Stimulated activated CD4-positive, alpha-beta T cell treated with anti-CD3 and anti-CD28 coated beads, TNF-alpha, amount 100 ng/mL, for 4 hours (primary cell): ENCODE results near the gene KIF3B.
A peak's percentile ranks its signal among the peaks of the same experiment; 100 is the strongest.
"Not testable (repeated sequence)": the region's sequence is repeated elsewhere in the genome, so short reads cannot be mapped to it uniquely, and the experiment has no call there.

ENCODE experiments used
- DNase-seq, 3 experiments: peaks; one replicate each; pipeline ENCODE4 v3.0.0-alpha.2; 2020; ENCODE audit warnings: low read depth in 3 of 3

The KIF3B gene

DNA sequence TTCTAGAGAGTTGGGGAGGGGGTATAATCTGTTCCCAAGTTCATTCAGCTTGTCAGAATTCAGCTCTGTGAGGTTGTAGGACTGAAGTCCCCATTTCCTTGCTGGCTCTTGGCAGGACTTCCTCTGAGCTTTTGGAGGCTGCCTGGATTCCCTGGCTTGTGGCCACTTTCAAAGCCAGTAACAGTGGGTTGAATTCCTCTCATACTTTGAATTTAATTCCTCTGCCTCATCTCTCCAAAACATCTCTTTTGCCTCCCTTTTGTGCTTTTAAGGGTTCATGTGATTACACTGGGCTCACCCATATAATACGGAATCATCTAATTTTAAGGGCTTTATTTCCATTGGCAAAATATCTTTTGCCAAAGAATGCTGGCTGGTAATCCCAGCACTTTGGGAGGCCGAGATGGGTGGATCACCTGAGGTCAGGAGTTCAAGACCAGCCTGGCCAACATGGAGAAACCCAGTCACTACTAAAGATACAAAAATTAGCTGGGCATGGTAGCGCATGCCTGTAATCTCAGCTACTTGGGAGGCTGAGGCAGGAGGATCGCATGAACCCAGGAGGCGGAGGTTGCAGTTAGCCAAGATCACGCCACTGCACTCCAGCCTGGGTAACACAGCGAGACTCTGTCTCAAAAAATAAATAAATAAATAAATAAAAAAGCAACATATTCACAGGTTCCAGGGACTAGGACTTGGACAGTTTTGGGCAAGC is 78.6 kb downstream of the KIF3B start:
- DNase-seq = not testable (repeated sequence)

DNA sequence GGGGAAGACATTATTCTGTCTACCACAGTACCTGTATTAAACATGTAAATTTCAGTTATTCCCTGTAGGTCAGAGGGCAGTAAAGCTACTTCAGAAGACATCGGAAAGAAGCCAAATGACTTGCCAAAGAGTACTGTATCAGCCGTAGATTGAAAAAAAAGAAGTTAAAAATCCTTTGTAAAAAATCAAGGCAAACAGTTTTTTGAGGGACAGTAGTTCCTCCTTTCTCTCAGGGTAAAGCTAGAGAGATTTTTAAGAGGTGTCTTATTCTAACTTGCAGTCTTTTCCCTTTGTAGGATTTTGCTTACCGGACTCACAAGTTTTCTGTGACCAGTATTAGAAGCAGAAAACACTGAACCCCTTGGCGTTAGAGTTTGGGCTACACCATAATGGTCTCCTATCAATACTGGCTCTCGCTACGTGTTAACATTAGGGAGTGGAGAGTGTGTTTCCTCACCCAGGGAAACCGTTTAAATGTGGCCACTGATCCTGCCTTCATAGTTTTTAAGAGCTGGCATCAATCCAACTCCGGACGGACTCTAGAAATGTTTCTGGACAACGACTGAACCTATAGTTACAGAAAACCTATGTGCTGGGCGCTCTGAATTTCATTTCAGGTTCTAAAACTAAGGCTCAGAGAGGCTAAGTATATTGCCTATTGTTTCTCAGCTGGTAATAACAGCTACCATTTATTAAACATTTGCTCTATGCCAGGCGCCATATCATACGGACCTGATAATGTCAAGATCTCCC is 79.3 kb downstream of the KIF3B start:
- DNase-seq = no peak

DNA sequence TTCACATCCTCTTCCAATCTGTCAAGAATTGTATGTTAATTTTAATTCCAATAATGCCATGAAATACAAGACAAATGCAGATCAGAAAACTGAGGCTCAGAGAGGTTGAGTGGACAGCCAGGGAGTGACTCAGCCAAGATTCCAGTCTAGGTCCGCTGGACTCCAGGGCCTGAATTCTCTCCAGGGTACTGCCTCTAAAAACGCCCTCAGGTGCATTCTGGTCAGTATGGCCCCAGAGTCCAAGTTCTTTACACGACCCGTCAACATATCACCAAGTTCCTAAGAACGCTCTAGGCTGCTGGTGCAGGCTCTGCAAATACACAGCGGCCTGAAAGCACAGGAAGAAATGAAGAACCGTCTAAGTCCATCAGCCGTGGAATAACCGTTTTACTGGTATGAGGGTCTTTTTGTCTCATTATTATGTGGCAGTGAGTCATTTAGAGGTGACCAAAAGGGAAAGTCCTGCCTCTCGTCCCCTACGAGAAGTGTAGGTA is 80.0 kb downstream of the KIF3B start:
- DNase-seq = no peak

DNA sequence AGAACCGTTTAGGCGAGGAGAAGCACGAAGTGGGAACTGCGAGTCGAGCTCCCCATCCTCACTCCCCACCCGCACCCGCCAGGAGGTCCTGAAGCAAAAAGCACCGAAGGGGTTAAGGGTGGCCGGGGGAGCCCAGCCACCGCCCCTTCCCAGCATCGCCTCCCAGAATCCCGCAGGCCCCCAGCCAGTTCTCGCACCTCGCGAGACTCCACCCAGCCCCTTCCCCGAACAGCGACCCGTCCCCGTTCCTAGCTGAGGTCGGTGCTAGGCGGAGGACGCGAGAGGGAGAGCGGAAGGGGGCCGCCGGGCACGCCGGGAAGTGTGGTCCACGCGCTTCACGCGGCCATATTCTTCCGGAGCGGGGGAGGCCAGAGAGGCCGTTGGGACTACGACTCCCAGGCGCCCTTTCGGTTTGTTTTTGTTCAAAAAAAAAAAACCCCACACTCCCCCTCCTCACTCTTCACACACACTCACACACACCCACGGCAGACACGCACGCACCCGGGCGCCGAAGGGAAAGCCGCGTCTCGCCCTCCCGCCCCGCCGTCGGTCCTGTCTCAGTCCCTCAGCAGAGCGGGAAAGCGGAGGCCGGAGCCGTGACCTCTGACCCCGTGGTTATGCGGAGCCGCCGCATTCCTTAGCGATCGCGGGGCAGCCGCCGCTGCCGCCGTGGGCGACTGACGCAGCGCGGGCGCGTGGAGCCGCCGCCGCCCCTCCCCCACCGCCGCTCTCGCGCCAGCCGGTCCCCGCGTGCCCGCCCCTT is 80.6 kb downstream of the KIF3B start, which contains the start of gene ASXL1:
ASXL1 (plus strand) TSS at position 463 of the 763 bp plus-strand sequence. CDS start 445 bp downstream, outside the sequence.
- DNase-seq = peak; percentile 90 to 93 (median 91)

DNA sequence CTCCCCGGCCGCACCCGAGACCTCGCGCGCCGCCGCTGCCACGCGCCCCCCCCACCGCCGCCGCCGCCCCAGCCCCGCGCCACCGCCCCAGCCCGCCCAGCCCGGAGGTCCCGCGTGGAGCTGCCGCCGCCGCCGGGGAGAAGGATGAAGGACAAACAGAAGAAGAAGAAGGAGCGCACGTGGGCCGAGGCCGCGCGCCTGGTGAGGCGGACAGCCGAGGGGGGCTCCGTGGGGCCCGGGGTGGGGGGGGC is 81.1 kb downstream of the KIF3B start:
- DNase-seq = no peak

DNA sequence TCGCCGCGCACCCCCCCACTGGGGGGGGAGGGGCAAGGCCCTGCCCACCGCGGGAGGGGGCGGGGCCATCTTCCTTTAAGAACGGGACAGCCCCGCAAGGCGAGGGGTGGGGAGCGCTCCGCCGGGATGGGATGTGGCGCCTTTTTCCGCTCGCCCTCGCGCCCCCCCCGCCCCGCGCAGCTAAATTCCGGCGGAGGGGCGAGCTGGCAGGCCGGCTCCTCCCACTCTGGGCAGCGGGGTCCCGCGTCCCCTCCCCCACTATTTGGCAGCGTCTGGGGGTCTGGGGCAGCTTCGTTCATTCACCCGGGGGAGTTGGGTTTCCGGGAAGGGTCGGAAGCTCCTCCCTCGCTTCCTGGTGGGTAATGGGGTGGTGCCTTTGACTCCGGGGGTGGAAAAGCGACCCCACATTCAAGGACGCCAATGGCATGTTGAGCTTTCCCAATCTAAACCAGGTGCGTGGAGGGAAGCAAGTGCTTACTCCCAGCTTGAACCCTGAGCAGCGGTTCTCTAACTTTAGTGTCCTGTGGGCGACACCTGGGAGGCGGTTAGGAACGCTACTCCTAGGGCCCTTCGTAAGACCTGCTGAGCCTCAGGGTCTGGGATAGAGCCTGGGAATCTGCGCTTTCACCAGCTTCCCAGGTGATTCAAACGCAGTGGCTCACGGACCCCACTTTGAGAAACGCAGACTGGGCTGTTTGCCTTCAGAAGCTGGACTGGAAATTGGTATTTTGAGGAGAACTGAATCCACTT is 81.6 kb downstream of the KIF3B start:
- DNase-seq = peak; percentile 64 to 72 (median 69)

DNA sequence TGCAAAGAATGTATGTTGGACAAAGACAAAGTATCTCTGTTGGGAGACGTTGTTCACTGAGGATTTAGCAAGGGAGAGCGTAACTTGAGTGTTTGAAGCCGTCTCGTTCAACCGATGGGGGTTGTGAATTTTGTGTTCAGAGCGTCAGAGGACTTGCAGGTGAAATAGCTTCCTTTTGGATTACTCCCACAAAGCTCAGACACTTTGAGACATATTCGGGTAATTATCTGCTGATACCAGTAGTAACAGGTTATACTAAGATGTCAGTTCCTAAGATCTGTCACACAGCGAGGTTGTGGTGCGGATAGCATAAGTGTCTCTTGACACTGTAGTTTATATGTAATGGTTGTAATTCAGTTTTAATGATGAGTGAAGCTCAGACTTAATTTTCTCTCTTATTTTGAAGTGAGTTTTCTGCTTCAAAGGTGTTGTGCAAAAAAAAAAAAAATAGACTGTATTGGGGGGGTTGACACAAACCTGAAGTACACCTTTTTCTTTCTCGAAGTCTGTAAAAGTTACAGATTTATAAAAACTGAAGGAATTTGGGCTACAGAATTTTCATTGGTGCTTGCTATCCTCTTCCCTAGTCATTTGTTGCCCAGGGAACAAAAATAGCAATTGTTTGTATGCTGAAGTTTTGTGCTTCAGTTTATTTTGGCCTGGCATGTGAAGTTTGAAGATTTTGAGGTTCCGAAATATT is 82.3 kb downstream of the KIF3B start:
- DNase-seq = no peak

DNA sequence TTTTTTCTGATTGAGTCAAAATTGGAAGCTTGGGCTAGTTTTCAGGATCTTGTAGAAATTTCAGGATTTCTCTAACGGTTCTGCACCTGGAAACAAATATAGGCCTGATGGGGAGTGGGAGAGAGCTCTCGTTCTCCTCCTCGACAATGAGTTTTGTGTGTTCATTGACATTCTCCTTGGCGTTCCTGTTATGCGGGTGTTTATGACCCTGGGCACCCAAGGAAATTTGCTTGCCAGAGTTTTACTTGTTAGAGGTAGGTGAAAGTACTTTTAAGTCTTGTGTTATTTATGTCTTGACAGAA is 82.8 kb downstream of the KIF3B start:
- DNase-seq = no peak

DNA sequence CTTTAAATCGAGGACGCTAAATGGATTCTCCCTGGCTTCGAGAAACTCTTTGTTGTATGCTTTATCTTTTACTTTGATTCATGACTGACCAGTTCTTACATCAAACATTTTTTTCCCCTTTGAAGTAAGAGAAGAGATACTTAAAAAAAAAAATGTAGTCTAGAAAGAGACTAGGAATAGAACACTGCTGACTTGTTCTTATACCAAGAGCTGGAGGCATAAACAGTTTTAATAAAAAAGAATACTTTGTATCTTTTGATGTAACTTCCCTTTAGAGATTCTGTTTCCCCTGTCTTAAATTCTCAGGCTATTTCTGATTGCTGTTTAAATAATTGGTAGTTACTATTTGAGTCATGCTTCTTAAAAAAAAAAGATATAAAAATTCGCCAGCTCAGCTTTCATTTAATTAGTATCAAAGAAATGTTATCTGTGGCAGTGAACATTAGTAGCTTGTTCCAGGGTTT is 85.5 kb downstream of the KIF3B start:
- no peak for DNase-seq

DNA sequence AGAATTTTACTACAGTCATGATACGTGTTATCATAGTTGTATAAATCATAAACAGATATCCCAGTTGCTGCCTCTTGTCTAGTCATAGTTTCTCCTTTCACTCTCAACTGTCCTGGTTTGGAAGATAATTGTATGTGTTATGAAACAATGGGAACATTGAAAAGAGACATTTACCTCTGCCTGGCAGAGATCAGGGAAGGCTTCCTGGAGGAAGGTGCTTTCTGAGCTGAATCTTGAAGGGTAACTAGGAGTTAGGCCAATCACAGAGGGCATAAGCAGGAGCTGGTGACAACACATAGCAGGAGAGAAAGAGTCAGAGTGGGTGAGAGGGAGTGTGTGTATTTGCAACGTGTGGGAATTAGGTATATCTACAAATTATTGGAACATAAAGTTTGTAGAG is 86.0 kb downstream of the KIF3B start:
- no peak for DNase-seq

DNA sequence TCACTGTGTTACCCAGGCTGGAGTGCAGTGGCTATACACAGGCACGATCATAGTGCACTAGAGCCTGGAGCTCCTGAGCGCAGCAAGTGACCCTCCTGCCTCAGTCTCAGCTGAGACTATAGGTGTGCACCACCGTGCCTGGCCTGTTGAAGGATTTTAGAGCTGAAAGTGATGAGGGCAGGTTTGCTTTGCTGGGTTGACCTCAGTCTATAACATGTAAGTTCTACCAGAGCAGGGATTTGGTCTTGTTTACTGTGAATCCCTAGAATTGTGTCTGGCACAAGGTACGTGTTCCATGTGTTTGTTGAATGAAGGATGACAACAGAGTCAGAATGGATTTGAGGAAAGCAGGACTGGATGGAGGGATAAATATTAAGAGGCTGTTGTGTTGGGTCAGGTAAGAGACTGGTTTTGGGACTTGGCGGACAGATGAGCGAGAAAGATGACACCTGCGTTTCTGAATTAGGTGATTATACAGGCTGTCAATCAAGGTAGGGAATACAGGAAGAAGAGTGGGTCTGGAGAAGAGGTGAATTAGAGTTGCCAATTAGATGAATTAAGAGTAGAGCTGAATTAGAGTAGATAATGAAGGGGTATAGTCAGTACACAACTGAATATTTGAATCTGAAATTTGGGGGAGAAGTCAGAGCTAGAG is 87.2 kb downstream of the KIF3B start:
- no peak for DNase-seq

DNA sequence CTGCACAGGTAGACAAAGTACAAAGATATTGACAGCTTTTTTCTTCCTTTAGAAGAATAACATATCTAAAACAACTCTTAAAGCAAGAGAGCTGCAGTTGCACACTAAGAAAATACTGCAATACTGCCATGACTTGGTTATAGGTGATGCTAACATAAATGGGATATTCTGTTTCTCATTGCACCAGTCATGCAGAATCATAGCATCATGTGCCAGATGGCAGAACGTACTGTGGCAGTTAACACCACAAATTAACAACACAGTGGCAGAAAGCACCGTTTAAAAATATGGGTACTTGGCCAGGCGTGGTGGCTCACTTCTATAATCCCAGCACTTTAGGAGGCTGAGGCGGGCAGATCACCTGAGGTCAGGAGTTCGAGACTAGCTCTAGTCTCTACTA is 88.1 kb downstream of the KIF3B start:
- no peak for DNase-seq

DNA sequence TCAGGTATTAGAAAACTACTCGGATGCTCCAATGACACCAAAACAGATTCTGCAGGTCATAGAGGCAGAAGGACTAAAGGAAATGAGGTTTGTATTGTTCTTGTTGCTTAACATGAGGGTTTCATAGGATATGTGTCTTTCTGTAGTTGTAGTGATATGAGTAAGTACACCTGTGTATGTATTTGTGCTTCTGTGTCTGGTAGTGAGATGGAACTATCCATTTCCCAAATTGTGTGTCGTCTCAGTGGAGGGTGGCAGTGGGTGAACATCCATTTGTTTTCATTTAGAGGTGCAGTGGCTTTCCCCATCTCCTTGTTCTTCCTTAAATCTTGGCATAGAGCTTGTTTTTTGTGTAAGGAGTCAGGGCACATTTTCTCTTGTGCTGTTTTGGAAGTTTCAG is 88.9 kb downstream of the KIF3B start:
- DNase-seq = no peak

DNA sequence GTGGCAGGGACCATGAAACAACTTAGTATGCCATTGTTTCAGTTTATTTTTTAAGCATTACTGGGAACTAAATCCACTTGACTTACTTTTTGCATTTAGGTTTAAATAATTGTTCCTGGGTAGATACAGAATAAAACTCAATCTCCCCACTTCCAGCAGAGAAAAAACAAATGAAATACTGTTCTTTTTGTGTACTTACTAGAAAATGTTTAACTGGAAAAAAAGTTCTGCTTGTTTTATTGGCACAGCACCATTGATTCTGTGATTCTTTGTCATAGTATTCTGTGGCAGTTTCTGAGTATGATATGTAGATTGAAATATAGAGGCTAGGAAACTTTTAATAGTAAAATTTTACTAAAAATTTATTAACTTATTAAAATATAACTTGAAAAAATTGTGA is 90.9 kb downstream of the KIF3B start:
- DNase-seq = no peak

DNA sequence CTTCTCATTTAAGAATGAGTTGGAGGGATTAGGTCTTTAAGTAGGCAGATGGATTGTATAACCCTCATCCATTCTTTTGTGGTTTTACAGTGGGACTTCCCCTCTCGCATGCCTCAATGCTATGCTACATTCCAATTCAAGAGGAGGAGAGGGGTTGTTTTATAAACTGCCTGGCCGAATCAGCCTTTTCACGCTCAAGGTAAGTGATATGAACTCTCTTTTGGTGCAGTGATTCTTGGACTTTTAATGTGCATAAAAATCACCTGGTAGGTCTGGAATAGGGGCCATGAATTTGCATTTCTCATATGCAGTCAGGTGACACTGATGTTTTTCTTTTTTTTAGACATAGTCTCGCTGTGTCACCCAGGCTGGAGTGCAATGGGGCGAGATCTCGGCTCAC is 91.5 kb downstream of the KIF3B start:
- no peak for DNase-seq

DNA sequence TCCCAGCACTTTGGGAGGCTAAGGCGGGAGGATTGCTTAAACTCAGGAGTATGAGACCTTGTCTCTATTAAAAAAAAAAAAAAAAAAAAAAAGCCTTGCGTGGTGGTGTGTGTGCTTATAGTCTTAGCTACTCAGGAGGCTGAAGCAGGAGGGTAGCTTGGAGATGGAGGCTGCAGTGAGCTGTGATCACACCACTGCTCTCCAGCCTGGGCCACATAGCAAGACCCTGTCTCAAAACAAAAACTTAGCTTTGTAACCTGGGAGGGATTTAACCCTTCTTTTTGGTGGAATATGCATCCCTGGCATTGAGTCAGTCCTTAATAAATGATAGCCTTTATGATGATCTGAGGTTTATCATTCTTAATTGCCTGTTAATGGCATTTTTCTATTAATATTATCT is 93.4 kb downstream of the KIF3B start:
- DNase-seq = no peak

DNA sequence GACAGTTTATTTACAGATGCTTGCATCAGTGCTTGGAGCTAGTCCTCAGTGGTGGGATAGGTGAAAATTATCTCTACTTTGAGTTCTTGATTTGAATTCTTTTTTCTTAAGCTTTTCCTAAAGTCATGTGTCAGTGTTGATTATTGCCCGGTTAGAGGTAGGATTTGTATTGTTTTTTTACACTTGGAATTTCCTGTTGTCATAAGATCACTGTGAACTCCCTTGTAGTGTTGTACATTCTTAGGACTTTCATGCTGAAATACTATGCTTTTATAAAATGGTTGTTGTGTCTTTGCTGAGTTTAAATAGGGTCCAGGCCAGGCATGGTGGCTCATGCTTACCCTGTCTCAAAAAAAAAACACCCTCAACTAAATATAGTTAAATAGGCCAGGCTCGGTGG is 101.0 kb downstream of the KIF3B start:
- no peak for DNase-seq

DNA sequence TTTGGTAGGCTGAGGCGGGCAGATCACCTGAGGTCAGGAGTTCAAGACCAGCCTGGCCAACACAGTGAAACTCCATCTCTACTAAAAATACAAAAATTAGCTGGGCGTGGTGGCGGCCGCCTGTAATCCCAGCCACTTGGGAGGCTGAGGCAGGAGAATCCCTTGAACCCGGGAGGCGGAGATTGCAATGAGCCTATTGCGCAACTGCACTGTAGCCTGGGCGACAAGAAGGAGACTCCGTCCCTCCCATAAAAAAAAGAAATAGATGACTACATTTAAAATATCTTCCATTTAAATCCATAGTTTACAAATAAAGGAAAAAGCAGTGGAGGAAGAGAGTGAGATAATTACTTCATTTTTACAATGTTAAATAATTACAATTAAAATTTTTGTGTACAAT is 102.6 kb downstream of the KIF3B start:
- not testable (repeated sequence) for DNase-seq

DNA sequence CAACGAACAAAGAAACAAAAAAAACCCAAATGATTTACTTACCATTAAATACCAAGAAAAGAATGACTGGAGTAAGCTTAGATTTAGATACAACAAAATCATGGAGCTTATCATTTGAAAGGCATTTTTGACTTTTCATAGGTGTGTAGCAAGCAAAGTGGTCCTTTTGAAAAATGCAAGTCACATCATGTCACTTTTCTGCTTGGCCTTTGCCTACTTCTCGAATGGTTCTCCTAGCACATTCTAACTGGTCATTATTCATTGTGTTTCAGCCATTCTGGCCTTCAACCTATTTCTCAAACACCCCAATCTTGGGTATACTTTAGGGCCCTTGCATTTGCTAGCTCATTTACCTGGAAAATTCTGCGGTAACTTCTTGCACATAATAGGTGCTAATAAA is 103.3 kb downstream of the KIF3B start:
- DNase-seq = no peak

DNA sequence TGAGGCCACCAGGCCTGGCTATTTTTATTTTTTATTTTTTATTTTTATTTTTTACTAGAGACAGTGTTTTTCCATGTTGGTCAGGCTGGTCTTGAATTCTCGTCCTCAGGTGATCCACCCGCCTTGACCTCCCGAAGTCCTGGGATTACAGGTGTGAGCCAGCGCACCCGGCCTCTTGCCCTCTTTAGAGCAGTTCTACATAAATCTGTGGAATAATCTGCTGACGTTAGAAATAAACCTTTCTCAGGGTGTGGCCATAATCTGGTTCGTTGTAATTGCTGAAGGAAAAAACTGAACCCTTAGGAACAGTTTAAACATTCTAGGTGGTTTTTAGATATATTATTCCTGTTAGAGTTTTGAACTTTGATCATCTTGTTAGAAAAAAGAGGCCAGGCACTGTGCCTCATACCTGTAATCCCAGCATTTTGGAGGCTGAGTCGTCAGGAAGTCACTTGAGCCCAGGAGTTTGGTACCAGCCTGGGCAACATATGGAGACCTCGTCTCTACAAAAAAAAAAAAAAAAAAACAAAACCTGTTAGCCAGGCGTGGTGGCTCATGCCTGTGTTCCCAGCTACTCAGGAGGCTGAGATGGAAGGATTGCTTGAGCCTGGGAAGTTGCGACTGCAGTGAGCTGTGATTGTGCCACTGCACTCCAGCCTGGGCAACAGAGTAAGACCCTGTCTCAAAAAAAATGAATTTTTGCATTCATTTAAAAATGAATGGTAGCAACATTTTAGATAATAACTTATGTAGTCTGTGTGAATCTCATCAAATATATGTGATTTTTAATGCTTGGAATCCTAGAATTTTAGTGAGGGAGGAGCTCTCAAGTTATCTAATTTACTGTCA is 104.9 kb downstream of the KIF3B start:
- no peak for DNase-seq
